HepG2 (cell line): ENCODE results near the gene INTS1. TPM values are rescaled to one million over a fixed set of nuclear protein-coding genes. Genes with fewer than 3 reads are reported as not detected.

Source experiments
- AGO1 ChIP-seq: fragments of 200-400 bp; formaldehyde crosslinking; IDR thresholded peaks from 2 replicates; pipeline ENCODE4 v1.6.1; 2017; ENCODE audit warnings: mild to moderate bottlenecking, low read depth, low read length, moderate library complexity; ENCODE audit not compliant: poor library complexity, severe bottlenecking
- POLR2AphosphoS2 ChIP-seq: IDR thresholded peaks from 2 replicates; pipeline ENCODE4 v1.6.1; 2011; ENCODE audit warnings: low read depth, low read length, improper control_type of control experiment
- SP2 ChIP-seq: sonication (generic); formaldehyde crosslinking; IDR thresholded peaks from 2 replicates; pipeline ENCODE4 v1.5.1; 2020; ENCODE audit warnings: mild to moderate bottlenecking, missing genetic modification reagents
- ZFP37 ChIP-seq: sonication (generic); formaldehyde crosslinking; IDR thresholded peaks from 2 replicates; pipeline ENCODE4 v1.4.0; 2020; ENCODE audit warnings: missing genetic modification reagents, borderline replicate concordance
- ZNF737 ChIP-seq: sonication (generic); formaldehyde crosslinking; IDR thresholded peaks from 2 replicates; pipeline ENCODE4 v1.5.0; 2020; ENCODE audit warnings: missing genetic modification reagents, mild to moderate bottlenecking, borderline replicate concordance
- ZNF768 ChIP-seq: sonication (generic); formaldehyde crosslinking; IDR thresholded peaks from 2 replicates; pipeline ENCODE4 v1.4.0; 2020; ENCODE audit warnings: missing genetic modification reagents
- polyA plus RNA-seq, 8 experiments: library from polyadenylated mRNA; depleted of rRNA in 3 of 8; stranded (reverse) in 7 of 8; unstranded in 1 of 8; fragments of >200 nt; fragmentation: Illumina TruSeq in 4 of 8; extraction: Trizol in 4 of 8; gene quantifications; 2 replicates each; pipeline versions ENCODE4 v1.2.1 to v1.2.3, GENCODE V29; 2011 to 2016; ENCODE audit warnings: low read depth in 4 of 8, missing spikeins in 1 of 8, mixed read lengths in 1 of 8; ENCODE audit not compliant: insufficient read depth in 1 of 8
- total RNA-seq, 5 experiments: library from RNA; depleted of rRNA; stranded (reverse); fragments of >200 nt; fragmentation: Illumina TruSeq; extraction: Trizol; gene quantifications; 2 replicates each; pipeline ENCODE4 v1.2.3, GENCODE V29; 2016; ENCODE audit warnings: low read depth in 1 of 5
- TF ChIP-seq, protein P1 (sequence below): IDR thresholded peaks from 2 replicates; pipeline ENCODE4 v1.6.1; 2016; ENCODE audit warnings: low read depth, control low read depth
- TF ChIP-seq, protein P2 (sequence below): sonication (generic); formaldehyde crosslinking; IDR thresholded peaks from 2 replicates; pipeline ENCODE4 v1.4.0; 2020; ENCODE audit warnings: missing genetic modification reagents
- TF ChIP-seq, protein P3 (sequence below): IDR thresholded peaks from 2 replicates; pipeline ENCODE4 v1.6.1; 2012; ENCODE audit warnings: low read length, improper control_type of control experiment
- TF ChIP-seq, protein P4 (sequence below): sonication (generic); formaldehyde crosslinking; conservative IDR thresholded peaks from 2 replicates; pipeline ENCODE4 v1.4.0; 2020; ENCODE audit warnings: missing genetic modification reagents

INTS1 gene
- total and polyA plus RNA-seq, 2 of the 13 experiments (the other 11 are each of a cell fraction or from before 2014, with no cell fraction given): 13.7 to 29.0 TPM

DNA sequence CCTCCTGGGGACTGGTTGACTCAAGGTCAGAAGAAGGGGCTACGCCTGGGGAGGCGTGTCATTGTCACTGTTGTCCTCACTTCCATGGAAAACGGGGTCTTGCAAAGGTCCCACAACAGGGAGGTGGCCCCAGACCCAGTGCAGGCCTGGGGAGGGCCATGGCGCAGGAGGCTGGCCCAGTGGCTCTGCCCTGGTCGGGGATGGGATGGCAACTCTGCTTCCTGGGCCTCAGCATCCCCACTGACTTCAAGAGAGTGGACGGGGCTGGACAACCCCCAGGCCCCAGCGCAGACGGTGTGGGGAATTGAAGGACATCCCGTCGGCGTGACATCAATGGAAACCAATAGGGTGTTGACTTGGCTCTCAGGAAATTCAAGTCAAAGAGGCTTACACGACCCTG, 80.1 kb downstream of the INTS1 start (continued):
- TF ChIP-seq, protein P1, sequence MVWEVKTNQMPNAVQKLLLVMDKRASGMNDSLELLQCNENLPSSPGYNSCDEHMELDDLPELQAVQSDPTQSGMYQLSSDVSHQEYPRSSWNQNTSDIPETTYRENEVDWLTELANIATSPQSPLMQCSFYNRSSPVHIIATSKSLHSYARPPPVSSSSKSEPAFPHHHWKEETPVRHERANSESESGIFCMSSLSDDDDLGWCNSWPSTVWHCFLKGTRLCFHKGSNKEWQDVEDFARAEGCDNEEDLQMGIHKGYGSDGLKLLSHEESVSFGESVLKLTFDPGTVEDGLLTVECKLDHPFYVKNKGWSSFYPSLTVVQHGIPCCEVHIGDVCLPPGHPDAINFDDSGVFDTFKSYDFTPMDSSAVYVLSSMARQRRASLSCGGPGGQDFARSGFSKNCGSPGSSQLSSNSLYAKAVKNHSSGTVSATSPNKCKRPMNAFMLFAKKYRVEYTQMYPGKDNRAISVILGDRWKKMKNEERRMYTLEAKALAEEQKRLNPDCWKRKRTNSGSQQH (CRISPR knock-in tag): no peak
- TF ChIP-seq, protein P2, sequence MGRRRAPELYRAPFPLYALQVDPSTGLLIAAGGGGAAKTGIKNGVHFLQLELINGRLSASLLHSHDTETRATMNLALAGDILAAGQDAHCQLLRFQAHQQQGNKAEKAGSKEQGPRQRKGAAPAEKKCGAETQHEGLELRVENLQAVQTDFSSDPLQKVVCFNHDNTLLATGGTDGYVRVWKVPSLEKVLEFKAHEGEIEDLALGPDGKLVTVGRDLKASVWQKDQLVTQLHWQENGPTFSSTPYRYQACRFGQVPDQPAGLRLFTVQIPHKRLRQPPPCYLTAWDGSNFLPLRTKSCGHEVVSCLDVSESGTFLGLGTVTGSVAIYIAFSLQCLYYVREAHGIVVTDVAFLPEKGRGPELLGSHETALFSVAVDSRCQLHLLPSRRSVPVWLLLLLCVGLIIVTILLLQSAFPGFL (CRISPR knock-in tag): no peak
- TF ChIP-seq SP2 (CRISPR knock-in tag) (no peak), ZFP37 (CRISPR knock-in tag) (no peak), AGO1 (no peak), ZNF737 (no peak), POLR2AphosphoS2 (no peak), ZNF768 (CRISPR knock-in tag) (no peak)
- TF ChIP-seq, protein P3, sequence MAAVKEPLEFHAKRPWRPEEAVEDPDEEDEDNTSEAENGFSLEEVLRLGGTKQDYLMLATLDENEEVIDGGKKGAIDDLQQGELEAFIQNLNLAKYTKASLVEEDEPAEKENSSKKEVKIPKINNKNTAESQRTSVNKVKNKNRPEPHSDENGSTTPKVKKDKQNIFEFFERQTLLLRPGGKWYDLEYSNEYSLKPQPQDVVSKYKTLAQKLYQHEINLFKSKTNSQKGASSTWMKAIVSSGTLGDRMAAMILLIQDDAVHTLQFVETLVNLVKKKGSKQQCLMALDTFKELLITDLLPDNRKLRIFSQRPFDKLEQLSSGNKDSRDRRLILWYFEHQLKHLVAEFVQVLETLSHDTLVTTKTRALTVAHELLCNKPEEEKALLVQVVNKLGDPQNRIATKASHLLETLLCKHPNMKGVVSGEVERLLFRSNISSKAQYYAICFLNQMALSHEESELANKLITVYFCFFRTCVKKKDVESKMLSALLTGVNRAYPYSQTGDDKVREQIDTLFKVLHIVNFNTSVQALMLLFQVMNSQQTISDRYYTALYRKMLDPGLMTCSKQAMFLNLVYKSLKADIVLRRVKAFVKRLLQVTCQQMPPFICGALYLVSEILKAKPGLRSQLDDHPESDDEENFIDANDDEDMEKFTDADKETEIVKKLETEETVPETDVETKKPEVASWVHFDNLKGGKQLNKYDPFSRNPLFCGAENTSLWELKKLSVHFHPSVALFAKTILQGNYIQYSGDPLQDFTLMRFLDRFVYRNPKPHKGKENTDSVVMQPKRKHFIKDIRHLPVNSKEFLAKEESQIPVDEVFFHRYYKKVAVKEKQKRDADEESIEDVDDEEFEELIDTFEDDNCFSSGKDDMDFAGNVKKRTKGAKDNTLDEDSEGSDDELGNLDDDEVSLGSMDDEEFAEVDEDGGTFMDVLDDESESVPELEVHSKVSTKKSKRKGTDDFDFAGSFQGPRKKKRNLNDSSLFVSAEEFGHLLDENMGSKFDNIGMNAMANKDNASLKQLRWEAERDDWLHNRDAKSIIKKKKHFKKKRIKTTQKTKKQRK: no peak
- TF ChIP-seq, protein P4, sequence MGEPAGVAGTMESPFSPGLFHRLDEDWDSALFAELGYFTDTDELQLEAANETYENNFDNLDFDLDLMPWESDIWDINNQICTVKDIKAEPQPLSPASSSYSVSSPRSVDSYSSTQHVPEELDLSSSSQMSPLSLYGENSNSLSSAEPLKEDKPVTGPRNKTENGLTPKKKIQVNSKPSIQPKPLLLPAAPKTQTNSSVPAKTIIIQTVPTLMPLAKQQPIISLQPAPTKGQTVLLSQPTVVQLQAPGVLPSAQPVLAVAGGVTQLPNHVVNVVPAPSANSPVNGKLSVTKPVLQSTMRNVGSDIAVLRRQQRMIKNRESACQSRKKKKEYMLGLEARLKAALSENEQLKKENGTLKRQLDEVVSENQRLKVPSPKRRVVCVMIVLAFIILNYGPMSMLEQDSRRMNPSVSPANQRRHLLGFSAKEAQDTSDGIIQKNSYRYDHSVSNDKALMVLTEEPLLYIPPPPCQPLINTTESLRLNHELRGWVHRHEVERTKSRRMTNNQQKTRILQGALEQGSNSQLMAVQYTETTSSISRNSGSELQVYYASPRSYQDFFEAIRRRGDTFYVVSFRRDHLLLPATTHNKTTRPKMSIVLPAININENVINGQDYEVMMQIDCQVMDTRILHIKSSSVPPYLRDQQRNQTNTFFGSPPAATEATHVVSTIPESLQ: no peak
